Keratinocyte (primary cell): ENCODE results near the gene MIEF2. TPM values are rescaled to one million over a fixed set of nuclear protein-coding genes. Genes with fewer than 3 reads are reported as not detected.

ENCODE experiments used
- DNase-seq: peaks from one replicate; pipeline ENCODE4 v3.0.0-alpha.2; 2011; ENCODE audit warnings: low read depth, missing footprints, low spot score
- FAIRE-seq: peaks from 2 replicates; lab custom pipeline; 2011; peaks lifted over from hg19 to GRCh38; lab: Jason Lieb, UNC
- H2AFZ ChIP-seq: 2 replicates; pipeline ENCODE4 v1.6.0; 2012; ENCODE audit warnings: low read length, control low read depth, inconsistent platforms; ENCODE audit not compliant: control insufficient read depth
- H3K27ac ChIP-seq: 2 replicates; pipeline ENCODE4 v1.5.1; 2011; ENCODE audit warnings: low read length; ENCODE audit not compliant: control insufficient read depth, insufficient read depth
- H3K27me3 ChIP-seq: 3 replicates; pipeline ENCODE4 v1.6.0; 2011; ENCODE audit warnings: low read length; ENCODE audit not compliant: control insufficient read depth, insufficient read depth; ENCODE audit errors: extremely low read depth
- H3K36me3 ChIP-seq, 2 experiments: 2 replicates in 1 of 2; 3 replicates in 1 of 2; pipeline ENCODE4 v1.5.1; 2011; ENCODE audit warnings: low read length in 2 of 2, mild to moderate bottlenecking in 1 of 2; ENCODE audit not compliant: control insufficient read depth in 2 of 2, insufficient read depth in 2 of 2; ENCODE audit errors: extremely low read depth in 1 of 2
- H3K4me1 ChIP-seq: 3 replicates; pipeline ENCODE4 v1.5.1; 2011; ENCODE audit warnings: low read length; ENCODE audit not compliant: control insufficient read depth, insufficient read depth; ENCODE audit errors: extremely low read depth
- H3K4me2 ChIP-seq: 3 replicates; pipeline ENCODE4 v1.6.0; 2011; ENCODE audit warnings: low read depth, low read length; ENCODE audit not compliant: control insufficient read depth, insufficient read depth; ENCODE audit errors: extremely low read depth
- H3K4me3 ChIP-seq, 3 experiments: fragments of 200-600 bp in 1 of 3; sonication (generic) in 1 of 3; 2 replicates in 2 of 3; 3 replicates in 1 of 3; pipeline ENCODE4 v1.5.1; 2011 to 2016; ENCODE audit warnings: low read length in 3 of 3, mild to moderate bottlenecking in 3 of 3, control low read depth in 2 of 3, inconsistent platforms in 1 of 3, low read depth in 1 of 3, mixed read lengths in 1 of 3, mixed run types in 1 of 3, moderate library complexity in 1 of 3; ENCODE audit not compliant: control insufficient read depth in 2 of 3, insufficient read depth in 2 of 3; ENCODE audit errors: extremely low read depth in 1 of 3
- H3K79me2 ChIP-seq: 2 replicates; pipeline ENCODE4 v1.6.0; 2012; ENCODE audit warnings: low read length; ENCODE audit not compliant: control insufficient read depth, insufficient read depth
- H3K9ac ChIP-seq: 3 replicates; pipeline ENCODE4 v1.6.0; 2011; ENCODE audit warnings: low read length; ENCODE audit not compliant: control insufficient read depth, insufficient read depth; ENCODE audit errors: extremely low read depth
- H3K9me1 ChIP-seq: 3 replicates; pipeline ENCODE4 v1.6.0; 2011; ENCODE audit warnings: low read length; ENCODE audit not compliant: control insufficient read depth, insufficient read depth; ENCODE audit errors: extremely low read depth
- H3K9me3 ChIP-seq: 2 replicates; pipeline ENCODE4 v1.5.1; 2012; ENCODE audit warnings: low read depth, low read length; ENCODE audit not compliant: control insufficient read depth
- H4K20me1 ChIP-seq: 3 replicates; pipeline ENCODE4 v1.6.0; 2011; ENCODE audit warnings: low read length; ENCODE audit not compliant: control insufficient read depth, insufficient read depth; ENCODE audit errors: extremely low read depth
- CTCF ChIP-seq, 3 experiments: IDR thresholded peaks in 1 of 3; conservative IDR thresholded peaks in 1 of 3; optimal IDR thresholded peaks in 1 of 3; 2 replicates in 2 of 3; 3 replicates in 1 of 3; pipeline versions ENCODE3 to v1.5.1; 2011; ENCODE audit warnings: low read length in 3 of 3, mild to moderate bottlenecking in 3 of 3, moderate library complexity in 2 of 3, control low read depth in 1 of 3, inconsistent platforms in 1 of 3; ENCODE audit not compliant: insufficient read depth in 2 of 3; ENCODE audit errors: extremely low read depth in 1 of 3
- EZH2 ChIP-seq: IDR thresholded peaks from one replicate; pipeline ENCODE4 v1.6.1; 2012; ENCODE audit warnings: inconsistent platforms, mild to moderate bottlenecking, low read length, moderate library complexity
- dilution Hi-C: fragments of 300-500 bp; cut with MboI; formaldehyde crosslinking; loops from one replicate; pipeline ENCODE4 v1.7.0; 2020; ENCODE audit warnings: low sequenced_read_pairs; ENCODE audit not compliant: extremely low pct_ligation_motif_present
- polyA plus RNA-seq, 5 experiments: library from polyadenylated mRNA; depleted of rRNA in 3 of 5; stranded (reverse) in 3 of 5; stranded (forward) in 1 of 5; unstranded in 1 of 5; fragments of >200 nt; gene quantifications; 1 replicate in 1 of 5; 2 replicates in 3 of 5; 3 replicates in 1 of 5; pipeline versions ENCODE4 v1.2.1 to v1.2.3, GENCODE V29; 2011 to 2012; ENCODE audit warnings: missing spikeins in 2 of 5, low read depth in 1 of 5, low replicate concordance in 1 of 5

Gene MIEF2
- polyA plus RNA-seq, 1 donor (not counting 4 experiments of a cell fraction or from before 2014, with no cell fraction given), result 7.9 TPM

- dilution Hi-C loops, result no loop called here
- Histone ChIP-seq H3K4me1 (peaks cover 17% of the 10 kb centered on the region), H3K79me2 (peaks cover 5% of the 10 kb centered on the region), H3K9me3 (no peaks in the 10 kb centered on the region), H3K27ac (peak overlapping the region; percentile 78), H3K36me3 (peaks cover 22 to 31% of the 10 kb centered on the region in 2 experiments), H3K4me3 (no peak overlapping the region), H3K4me2 (peak overlapping the region; percentile 62), H3K9ac (peak overlapping the region; percentile 66), H4K20me1 (no peaks in the 10 kb centered on the region), H2AFZ (no peak overlapping the region), H3K27me3 (no peaks in the 10 kb centered on the region), H3K9me1 (no peaks in the 10 kb centered on the region)
- DNase-seq (no peak), FAIRE-seq (no peak)
- TF ChIP-seq CTCF (optimal IDR thresholded peaks at IDR 0.05 in 1 of 3, IDR thresholded peaks at IDR 0.05 in 1 of 3, conservative IDR thresholded peaks at IDR 0.05 in 1 of 3; ENCODE audit: extremely low read depth in 1 of 3, insufficient read depth in 2 of 3, low read length in 3 of 3) (no peak), EZH2 (no peak)
Observed at GRCh38 chr17:18234853-18235380, 25.5 kb upstream of the MIEF2 start.

- Histone ChIP-seq H3K79me2 (no peaks in the 10 kb centered on the region), H3K4me3 (peak overlapping the region in 1 of 3 experiments; percentile 2), H3K9me3 (no peaks in the 10 kb centered on the region), H3K27me3 (no peaks in the 10 kb centered on the region), H2AFZ (peak overlapping the region; percentile 72), H3K36me3 (peaks cover 22 to 31% of the 10 kb centered on the region in 2 experiments), H3K4me2 (peak overlapping the region; percentile 62), H4K20me1 (no peaks in the 10 kb centered on the region), H3K9me1 (no peaks in the 10 kb centered on the region), H3K27ac (peak overlapping the region; percentile 78), H3K9ac (peak overlapping the region; percentile 66), H3K4me1 (peaks cover 17% of the 10 kb centered on the region)
- dilution Hi-C loops, result no loop called here
- TF ChIP-seq EZH2, result no peak
- TF ChIP-seq CTCF (optimal IDR thresholded peaks at IDR 0.05 in 1 of 3, IDR thresholded peaks at IDR 0.05 in 1 of 3, conservative IDR thresholded peaks at IDR 0.05 in 1 of 3; ENCODE audit: extremely low read depth in 1 of 3, insufficient read depth in 2 of 3, low read length in 3 of 3), result no peak
- FAIRE-seq, result peak; percentile 81
- no peak for DNase-seq
Observed at GRCh38 chr17:18235743-18236256, 24.7 kb upstream of the MIEF2 start.
